Body of pancreas (tissue), 4 donors: ENCODE measurements around the gene RFPL2.

Experiments used
- CTCF ChIP-seq, 7 experiments: fragments of 450-650 bp in 4 of 7; fragments of 200-600 bp in 3 of 7; sonication (generic) in 3 of 7; IDR thresholded peaks; one replicate each; pipeline ENCODE4 v1.5.1; 2016 to 2019; ENCODE audit warnings: antibody characterized with exemption in 7 of 7
- POLR2A ChIP-seq, 3 donors: fragments of 450-650 bp; IDR thresholded peaks; one replicate each; pipeline ENCODE4 v1.6.1; 2016; ENCODE audit warnings: antibody characterized with exemption in 3 of 3, mild to moderate bottlenecking in 2 of 3

- no peak for TF ChIP-seq CTCF (IDR thresholded peaks at IDR 0.05)
- no peak for TF ChIP-seq POLR2A (IDR thresholded peaks at IDR 0.05)
These were observed 29.8 kb downstream of the RFPL2 start for GRCh38 chr22:32175115-32175514.
